Thymus (tissue), 11 donors: Measurements from ENCODE around the gene LDAH. TPM values are rescaled to one million over a fixed set of nuclear protein-coding genes. Genes with fewer than 3 reads are reported as not detected.

Experiments used
- DNase-seq, 9 donors: peaks; one replicate each; pipeline ENCODE4 v3.0.0-alpha.2; 2013; ENCODE audit warnings: low spot score in 9 of 9, low read depth in 6 of 9, missing footprints in 1 of 9
- H3K27ac ChIP-seq, 2 donors: one replicate each; pipeline ENCODE4 v1.5.1; 2013; ENCODE audit warnings: control low read depth in 1 of 2, low read depth in 1 of 2, low read length in 1 of 2, mild to moderate bottlenecking in 1 of 2, moderate library complexity in 1 of 2
- H3K27me3 ChIP-seq, 2 donors: one replicate each; pipeline ENCODE4 v1.5.1; 2013; ENCODE audit warnings: low read length in 1 of 2; ENCODE audit not compliant: control insufficient read depth in 2 of 2, insufficient read depth in 1 of 2
- H3K36me3 ChIP-seq, 2 donors: one replicate each; pipeline ENCODE4 v1.5.1; 2013; ENCODE audit warnings: low read length in 1 of 2, mild to moderate bottlenecking in 1 of 2, moderate library complexity in 1 of 2; ENCODE audit not compliant: control insufficient read depth in 2 of 2, insufficient read depth in 2 of 2
- H3K4me1 ChIP-seq, 2 donors: one replicate each; pipeline ENCODE4 v1.5.1; 2013; ENCODE audit warnings: low read length in 2 of 2; ENCODE audit not compliant: control insufficient read depth in 2 of 2, insufficient read depth in 2 of 2
- H3K4me3 ChIP-seq, 2 donors: one replicate each; pipeline ENCODE4 v1.5.1; 2013; ENCODE audit warnings: low read length in 2 of 2, control low read depth in 1 of 2, mild to moderate bottlenecking in 1 of 2
- H3K9me3 ChIP-seq, 2 donors: one replicate each; pipeline ENCODE4 v1.5.1; 2013; ENCODE audit warnings: low read length in 1 of 2, mild to moderate bottlenecking in 1 of 2; ENCODE audit not compliant: control insufficient read depth in 2 of 2, insufficient read depth in 1 of 2
- WGBS: extraction: QIAGEN DNeasy Blood & Tissue Kit; methylation state at CpG from one replicate; pipeline ENCODE4 v1.1.7; 2013; 5-methylcytosine and 5-hydroxymethylcytosine counted together
- polyA plus RNA-seq: library from polyadenylated mRNA; stranded (reverse); fragments of 200-250 nt; gene quantifications from one replicate; pipeline ENCODE4 v1.2.3, GENCODE V29; 2013
- total RNA-seq: library from RNA; stranded (reverse); fragments of 120-200 nt; gene quantifications from one replicate; pipeline ENCODE4 v1.2.4, GENCODE V29; 2013
- donor health status: healthy.

Gene LDAH
- total and polyA plus RNA-seq, 2 donors: 10.1 to 23.1 TPM

- no peak for DNase-seq
- H3K4me1 ChIP-seq: no peaks in the 10 kb centered on the region
- no peaks in the 10 kb centered on the region for H3K36me3 ChIP-seq
- peaks cover 21 to 58% of the 10 kb centered on the region in 2 donors for H3K27me3 ChIP-seq
- 70% methylated on average over 16 of the region's 16 CpGs for WGBS
- H3K9me3 ChIP-seq: peaks cover 0 to 7% of the 10 kb centered on the region in 2 donors
- H3K4me3 ChIP-seq: no peak overlapping the region
- H3K27ac ChIP-seq: no peak overlapping the region
These were observed 147.8 kb downstream of the LDAH start for GRCh38 chr2:20674974-20675679.

- no peak for DNase-seq
- Histone ChIP-seq H3K4me3 (no peak overlapping the region), H3K27me3 (peaks cover 28 to 65% of the 10 kb centered on the region in 2 donors), H3K27ac (no peak overlapping the region), H3K9me3 (peaks cover 0 to 9% of the 10 kb centered on the region in 2 donors), H3K4me1 (no peaks in the 10 kb centered on the region), H3K36me3 (no peaks in the 10 kb centered on the region)
- WGBS: 90% methylated on average over 11 of the region's 11 CpGs
These were observed 148.5 kb downstream of the LDAH start for GRCh38 chr2:20674309-20674965.

- whole genome bisulfite sequencing: 75% methylated on average over 5 of the region's 5 CpGs
- DNase-seq: no peak
- Histone ChIP-seq H3K4me3 (no peak overlapping the region), H3K4me1 (no peaks in the 10 kb centered on the region), H3K36me3 (no peaks in the 10 kb centered on the region), H3K9me3 (peaks cover 0 to 9% of the 10 kb centered on the region in 2 donors), H3K27me3 (peaks cover 34 to 72% of the 10 kb centered on the region in 2 donors), H3K27ac (no peak overlapping the region)
These were observed 149.1 kb downstream of the LDAH start for GRCh38 chr2:20673686-20674308.

GRCh38 chr2:20672201-20672951 is 150.5 kb downstream of the LDAH start:
- peaks cover 48 to 86% of the 10 kb centered on the region in 2 donors for H3K27me3 ChIP-seq
- H3K27ac ChIP-seq: no peak overlapping the region
- peaks cover 0 to 9% of the 10 kb centered on the region in 2 donors for H3K9me3 ChIP-seq
- WGBS: 56% methylated on average over 18 of the region's 18 CpGs
- DNase-seq: no peak
- H3K36me3 ChIP-seq: no peaks in the 10 kb centered on the region
- no peak overlapping the region for H3K4me3 ChIP-seq
- no peaks in the 10 kb centered on the region for H3K4me1 ChIP-seq

GRCh38 chr2:20671736-20672080 is 151.2 kb downstream of the LDAH start:
- H3K36me3 ChIP-seq: no peaks in the 10 kb centered on the region
- no peak for DNase-seq
- H3K4me3 ChIP-seq: no peak overlapping the region
- H3K27ac ChIP-seq: no peak overlapping the region
- H3K27me3 ChIP-seq: peaks cover 53 to 90% of the 10 kb centered on the region in 2 donors
- 44% methylated on average over 13 of the region's 13 CpGs for WGBS
- H3K4me1 ChIP-seq: peaks cover 0 to 2% of the 10 kb centered on the region in 2 donors
- H3K9me3 ChIP-seq: peaks cover 0 to 9% of the 10 kb centered on the region in 2 donors

GRCh38 chr2:20671036-20671735 is 151.7 kb downstream of the LDAH start:
- DNase-seq: no peak
- 49% methylated on average over 60 of the region's 60 CpGs for WGBS
- Histone ChIP-seq H3K27me3 (peaks cover 58 to 95% of the 10 kb centered on the region in 2 donors), H3K9me3 (peaks cover 0 to 9% of the 10 kb centered on the region in 2 donors), H3K27ac (no peak overlapping the region), H3K4me3 (no peak overlapping the region), H3K4me1 (peaks cover 0 to 3% of the 10 kb centered on the region in 2 donors), H3K36me3 (no peaks in the 10 kb centered on the region)

- peaks cover 0 to 9% of the 10 kb centered on the region in 2 donors for H3K9me3 ChIP-seq
- no peak overlapping the region for H3K4me3 ChIP-seq
- no peak overlapping the region for H3K27ac ChIP-seq
- H3K4me1 ChIP-seq: peaks cover 0 to 3% of the 10 kb centered on the region in 2 donors
- WGBS: 50% methylated on average over 83 of the region's 83 CpGs
- DNase-seq: no peak
- no peaks in the 10 kb centered on the region for H3K36me3 ChIP-seq
- H3K27me3 ChIP-seq: peaks cover 65 to 98% of the 10 kb centered on the region in 2 donors
These were observed 152.4 kb downstream of the LDAH start for GRCh38 chr2:20670315-20671035.
